Glutamatergic neuron (in vitro differentiated cells): ENCODE results near the gene OR5K3. TPM values are rescaled to one million over a fixed set of nuclear protein-coding genes. Genes with fewer than 3 reads are reported as not detected.

Source experiments
- DNase-seq: peaks from one replicate; pipeline ENCODE4 v3.0.0; 2022
- H3K27ac Mint-ChIP-seq: one replicate; pipeline ENCODE4 v1.8.0; 2020; ENCODE audit warnings: mild to moderate bottlenecking, mixed read lengths, inconsistent platforms; ENCODE audit not compliant: unreplicated experiment
- H3K27me3 Mint-ChIP-seq: one replicate; pipeline ENCODE4 v1.8.0; 2020; ENCODE audit warnings: mild to moderate bottlenecking, moderate library complexity, mixed read lengths, inconsistent platforms; ENCODE audit not compliant: unreplicated experiment
- H3K36me3 Mint-ChIP-seq: one replicate; pipeline ENCODE4 v1.8.0; 2020; ENCODE audit warnings: mild to moderate bottlenecking, mixed read lengths, inconsistent platforms; ENCODE audit not compliant: unreplicated experiment
- H3K4me1 Mint-ChIP-seq: one replicate; pipeline ENCODE4 v1.8.0; 2020; ENCODE audit warnings: mild to moderate bottlenecking, low read depth, mixed read lengths, inconsistent platforms; ENCODE audit not compliant: unreplicated experiment
- H3K4me3 Mint-ChIP-seq: one replicate; pipeline ENCODE4 v1.8.0; 2020; ENCODE audit warnings: mild to moderate bottlenecking, mixed read lengths, inconsistent platforms; ENCODE audit not compliant: unreplicated experiment
- H3K9me3 Mint-ChIP-seq: one replicate; pipeline ENCODE4 v1.8.0; 2020; ENCODE audit warnings: mild to moderate bottlenecking, moderate library complexity, mixed read lengths, inconsistent platforms; ENCODE audit not compliant: unreplicated experiment
- total RNA-seq: library from RNA; stranded (reverse); fragmentation: NEBNext Ultra II Directional; extraction: Animal tissue kit (Norgen Biotek cat#: 25700); gene quantifications from one replicate; pipeline ENCODE4 v1.2.1, GENCODE V29; 2021; ENCODE audit not compliant: unreplicated experiment
- TF ChIP-seq, protein P1 (sequence below): fragments of 200-600 bp; sonication (generic); IDR thresholded peaks from one replicate; pipeline ENCODE4 v1.5.0; 2021; ENCODE audit not compliant: partially characterized antibody, unreplicated experiment

The OR5K3 gene
- total RNA-seq, 1 donor from 2014 or later = not detected

DNA sequence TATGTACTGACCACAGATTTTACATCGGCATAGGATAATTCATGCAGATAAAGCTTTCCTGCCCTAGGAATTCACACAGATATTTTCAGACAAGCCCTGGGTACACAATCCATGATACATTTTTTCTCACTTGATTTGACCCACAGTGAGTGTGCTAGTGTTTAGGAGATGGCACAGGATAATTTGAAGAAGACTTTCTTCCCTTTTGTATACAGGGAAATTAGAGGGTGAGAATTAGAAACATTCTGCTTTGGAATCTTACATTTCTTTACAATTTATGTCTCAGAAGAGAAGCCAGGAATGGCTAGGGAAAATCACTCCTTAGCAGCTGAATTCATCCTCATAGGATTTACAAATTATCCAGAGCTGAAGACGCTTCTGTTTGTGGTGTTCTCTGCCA lies 36.9 kb upstream of the OR5K3 start, which contains the start of gene OR5K4:
TSS of gene OR5K4 (plus strand) at position 301 of the 400 bp plus-strand sequence. CDS start at position 301, 0 bp downstream.
- Mint-ChIP-seq H3K27me3 (no peaks in the 10 kb centered on the region), H3K9me3 (peaks cover 2% of the 10 kb centered on the region), H3K4me1 (no peaks in the 10 kb centered on the region), H3K4me3 (no peak within 1 kb of the TSS), H3K36me3 (peaks cover 3% of the 10 kb centered on the region), H3K27ac (no peak within 1 kb of the TSS)
- TF ChIP-seq, protein P1, sequence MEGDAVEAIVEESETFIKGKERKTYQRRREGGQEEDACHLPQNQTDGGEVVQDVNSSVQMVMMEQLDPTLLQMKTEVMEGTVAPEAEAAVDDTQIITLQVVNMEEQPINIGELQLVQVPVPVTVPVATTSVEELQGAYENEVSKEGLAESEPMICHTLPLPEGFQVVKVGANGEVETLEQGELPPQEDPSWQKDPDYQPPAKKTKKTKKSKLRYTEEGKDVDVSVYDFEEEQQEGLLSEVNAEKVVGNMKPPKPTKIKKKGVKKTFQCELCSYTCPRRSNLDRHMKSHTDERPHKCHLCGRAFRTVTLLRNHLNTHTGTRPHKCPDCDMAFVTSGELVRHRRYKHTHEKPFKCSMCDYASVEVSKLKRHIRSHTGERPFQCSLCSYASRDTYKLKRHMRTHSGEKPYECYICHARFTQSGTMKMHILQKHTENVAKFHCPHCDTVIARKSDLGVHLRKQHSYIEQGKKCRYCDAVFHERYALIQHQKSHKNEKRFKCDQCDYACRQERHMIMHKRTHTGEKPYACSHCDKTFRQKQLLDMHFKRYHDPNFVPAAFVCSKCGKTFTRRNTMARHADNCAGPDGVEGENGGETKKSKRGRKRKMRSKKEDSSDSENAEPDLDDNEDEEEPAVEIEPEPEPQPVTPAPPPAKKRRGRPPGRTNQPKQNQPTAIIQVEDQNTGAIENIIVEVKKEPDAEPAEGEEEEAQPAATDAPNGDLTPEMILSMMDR = no peak
- DNase-seq = no peak

DNA sequence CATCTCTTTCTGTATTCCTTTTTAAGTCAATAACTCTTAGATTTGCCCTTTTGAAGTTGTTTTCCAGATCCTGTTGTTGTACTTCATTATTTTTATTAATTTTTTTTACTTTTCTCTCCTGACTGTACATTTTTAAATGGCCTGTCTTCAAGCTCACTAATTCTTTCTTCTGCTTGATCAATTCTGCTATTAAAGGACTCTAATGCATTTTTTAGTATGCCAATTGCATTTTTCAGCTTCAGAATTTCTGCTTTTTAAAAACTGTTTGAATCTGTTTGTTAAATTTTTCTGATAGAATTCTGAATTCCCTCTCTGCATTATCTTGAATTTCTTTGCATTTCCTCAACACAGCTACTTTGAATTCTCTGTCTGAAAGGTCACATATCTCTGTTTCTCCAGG lies 31.2 kb upstream of the OR5K3 start:
- peaks cover 18% of the 10 kb centered on the region for H3K36me3 Mint-ChIP-seq
- H3K9me3 Mint-ChIP-seq = peaks cover 5% of the 10 kb centered on the region
- H3K4me3 Mint-ChIP-seq = no peak overlapping the region
- H3K27ac Mint-ChIP-seq = no peak overlapping the region
- H3K4me1 Mint-ChIP-seq = no peaks in the 10 kb centered on the region
- peaks cover 3% of the 10 kb centered on the region for H3K27me3 Mint-ChIP-seq
- no peak for DNase-seq
- TF ChIP-seq, protein P1 = no peak

DNA sequence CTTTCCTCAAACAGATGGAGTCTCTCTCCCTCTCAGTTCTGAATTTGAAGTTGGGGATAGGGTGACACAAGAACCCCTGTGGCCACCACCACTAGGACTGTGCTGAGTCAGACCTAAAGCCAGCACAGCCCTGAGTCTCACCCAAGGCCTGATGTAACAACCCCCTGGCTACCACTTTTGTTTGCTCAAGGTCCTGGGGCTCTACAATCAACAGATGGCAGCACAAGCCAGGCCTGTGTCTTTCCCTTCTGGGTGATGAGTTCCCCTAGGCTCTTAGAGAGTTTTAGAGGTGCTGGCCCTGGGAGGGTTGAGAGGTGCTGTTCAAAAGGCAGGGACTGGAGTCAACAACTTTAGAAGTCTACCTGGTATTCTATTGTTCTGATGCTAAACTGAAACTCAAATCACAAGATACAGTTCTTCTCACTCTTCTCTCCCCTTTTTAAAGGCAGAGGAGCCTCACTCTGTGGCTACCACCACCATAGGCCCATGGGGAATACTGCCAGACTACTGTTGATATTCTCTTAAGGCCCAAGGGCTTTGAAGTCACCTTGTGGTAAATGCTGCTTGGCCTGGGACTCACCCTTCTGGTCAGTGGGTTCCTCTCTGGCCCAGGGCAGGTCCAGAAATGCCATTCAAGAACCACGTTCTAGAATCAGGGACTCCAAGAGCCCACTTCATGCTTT lies 30.3 kb upstream of the OR5K3 start:
- H3K4me1 Mint-ChIP-seq = no peaks in the 10 kb centered on the region
- peaks cover 5% of the 10 kb centered on the region for H3K9me3 Mint-ChIP-seq
- TF ChIP-seq, protein P1 = no peak
- peaks cover 3% of the 10 kb centered on the region for H3K27me3 Mint-ChIP-seq
- H3K4me3 Mint-ChIP-seq = no peak overlapping the region
- H3K36me3 Mint-ChIP-seq = peaks cover 18% of the 10 kb centered on the region
- DNase-seq = no peak
- H3K27ac Mint-ChIP-seq = no peak overlapping the region

DNA sequence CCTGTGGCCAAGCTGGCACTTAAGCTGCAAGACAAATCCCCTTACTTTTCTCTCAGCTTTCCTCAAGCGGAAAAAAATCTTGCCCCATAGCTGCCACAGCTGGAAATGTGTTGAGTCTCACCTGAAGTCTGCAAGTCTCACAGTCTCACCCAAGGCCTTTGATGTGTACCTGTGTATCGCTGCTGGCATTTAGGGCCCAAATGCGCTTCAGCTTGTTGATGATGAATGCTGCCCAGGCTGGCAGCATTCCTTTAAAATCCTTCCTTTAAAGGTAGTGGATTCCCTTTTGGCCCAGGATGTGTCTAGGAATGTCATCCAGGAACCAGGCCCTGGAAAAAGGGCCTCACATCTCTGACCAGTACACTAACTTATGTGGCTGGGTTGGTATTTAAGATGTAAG lies 29.8 kb upstream of the OR5K3 start:
- H3K4me3 Mint-ChIP-seq = no peak overlapping the region
- H3K9me3 Mint-ChIP-seq = peaks cover 5% of the 10 kb centered on the region
- H3K36me3 Mint-ChIP-seq = peaks cover 18% of the 10 kb centered on the region
- TF ChIP-seq, protein P1 = no peak
- no peak for DNase-seq
- H3K4me1 Mint-ChIP-seq = no peaks in the 10 kb centered on the region
- H3K27me3 Mint-ChIP-seq = peaks cover 3% of the 10 kb centered on the region
- no peak overlapping the region for H3K27ac Mint-ChIP-seq

DNA sequence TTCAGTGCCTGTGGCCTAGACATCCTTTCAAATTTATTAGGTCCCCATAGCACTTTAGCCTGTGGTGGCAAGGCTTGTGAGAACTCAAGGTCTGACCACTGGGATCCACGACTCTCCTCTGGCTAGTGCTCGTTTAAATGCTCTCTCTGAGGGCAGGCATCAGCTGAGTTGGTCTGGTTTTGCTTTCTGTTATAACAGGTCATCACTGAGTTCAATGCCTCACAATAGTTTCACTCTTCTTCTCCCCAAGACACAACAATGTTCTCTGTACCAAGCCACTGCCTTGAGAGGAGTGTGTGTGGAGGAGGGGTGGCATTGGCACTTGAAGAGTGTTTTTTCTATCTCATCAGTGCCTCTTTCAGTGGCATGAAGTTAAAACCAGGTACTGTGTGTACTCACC lies 29.2 kb upstream of the OR5K3 start:
- peaks cover 5% of the 10 kb centered on the region for H3K9me3 Mint-ChIP-seq
- H3K27ac Mint-ChIP-seq = no peak overlapping the region
- no peak overlapping the region for H3K4me3 Mint-ChIP-seq
- TF ChIP-seq, protein P1 = no peak
- peaks cover 18% of the 10 kb centered on the region for H3K36me3 Mint-ChIP-seq
- H3K4me1 Mint-ChIP-seq = no peaks in the 10 kb centered on the region
- no peak for DNase-seq
- H3K27me3 Mint-ChIP-seq = peaks cover 3% of the 10 kb centered on the region
